NCI-H187 treated with DMSO at 0.1 percent for 48 hours (cell line): ENCODE data around the gene ANKRD50.

Source experiments
- DNase-seq: peaks from one replicate; lab custom pipeline; 2025; lab: John Stamatoyannopoulos, UW

The ANKRD50 gene, protein sequence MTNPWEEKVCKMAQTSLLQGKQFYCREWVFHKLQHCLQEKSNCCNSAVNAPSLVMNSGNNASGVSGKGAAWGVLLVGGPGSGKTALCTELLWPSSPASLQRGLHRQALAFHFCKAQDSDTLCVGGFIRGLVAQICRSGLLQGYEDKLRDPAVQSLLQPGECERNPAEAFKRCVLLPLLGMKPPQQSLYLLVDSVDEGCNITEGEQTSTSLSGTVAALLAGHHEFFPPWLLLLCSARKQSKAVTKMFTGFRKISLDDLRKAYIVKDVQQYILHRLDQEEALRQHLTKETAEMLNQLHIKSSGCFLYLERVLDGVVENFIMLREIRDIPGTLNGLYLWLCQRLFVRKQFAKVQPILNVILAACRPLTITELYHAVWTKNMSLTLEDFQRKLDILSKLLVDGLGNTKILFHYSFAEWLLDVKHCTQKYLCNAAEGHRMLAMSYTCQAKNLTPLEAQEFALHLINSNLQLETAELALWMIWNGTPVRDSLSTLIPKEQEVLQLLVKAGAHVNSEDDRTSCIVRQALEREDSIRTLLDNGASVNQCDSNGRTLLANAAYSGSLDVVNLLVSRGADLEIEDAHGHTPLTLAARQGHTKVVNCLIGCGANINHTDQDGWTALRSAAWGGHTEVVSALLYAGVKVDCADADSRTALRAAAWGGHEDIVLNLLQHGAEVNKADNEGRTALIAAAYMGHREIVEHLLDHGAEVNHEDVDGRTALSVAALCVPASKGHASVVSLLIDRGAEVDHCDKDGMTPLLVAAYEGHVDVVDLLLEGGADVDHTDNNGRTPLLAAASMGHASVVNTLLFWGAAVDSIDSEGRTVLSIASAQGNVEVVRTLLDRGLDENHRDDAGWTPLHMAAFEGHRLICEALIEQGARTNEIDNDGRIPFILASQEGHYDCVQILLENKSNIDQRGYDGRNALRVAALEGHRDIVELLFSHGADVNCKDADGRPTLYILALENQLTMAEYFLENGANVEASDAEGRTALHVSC (N-terminal part only)

DNA sequence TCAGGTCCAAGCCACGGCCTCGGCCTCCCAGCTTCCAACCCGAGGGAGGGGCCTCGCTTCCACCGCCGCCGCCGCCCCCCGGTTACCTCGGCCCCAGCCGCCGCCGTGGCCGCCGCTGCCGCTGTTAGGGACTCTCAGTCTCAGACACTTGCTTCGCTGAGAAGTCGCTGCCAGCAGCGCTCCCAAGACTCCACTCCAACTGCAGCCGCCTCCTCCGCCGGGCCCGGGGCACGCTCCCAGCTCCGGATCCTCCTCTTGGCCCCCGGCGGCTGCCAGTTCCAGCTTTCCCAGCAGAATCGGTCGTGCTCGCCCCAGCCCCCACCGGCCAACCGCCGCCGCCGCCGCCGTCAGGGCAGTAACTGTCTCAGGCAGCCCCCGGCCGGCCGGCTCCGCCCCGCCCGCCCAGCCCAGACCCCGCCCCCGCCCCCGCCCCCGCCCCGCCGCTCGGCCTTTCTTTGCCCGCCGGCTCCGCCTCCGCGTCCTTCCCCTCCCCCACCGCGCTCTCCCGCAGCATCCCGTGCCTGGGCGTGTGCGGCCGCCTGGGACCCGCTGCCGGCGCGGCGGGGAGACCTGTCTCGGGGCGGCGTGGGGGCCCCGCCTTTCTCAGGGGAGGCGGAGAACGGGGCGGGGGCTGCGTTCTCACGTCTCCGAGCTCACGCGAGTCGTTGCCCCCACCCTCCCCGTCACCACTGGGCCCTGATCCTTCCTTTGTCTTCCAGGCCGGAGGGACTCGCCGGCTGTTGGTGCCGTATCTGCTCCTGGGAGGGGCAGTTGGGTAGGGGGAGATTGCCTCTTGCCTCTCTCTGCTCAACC, at the start of gene ANKRD50:
Gene ANKRD50, minus strand, starts transcription at position 361 of the 813 bp plus-strand sequence. CDS start 2,221 bp downstream, outside the sequence.
- peak; percentile 41 for DNase-seq

DNA sequence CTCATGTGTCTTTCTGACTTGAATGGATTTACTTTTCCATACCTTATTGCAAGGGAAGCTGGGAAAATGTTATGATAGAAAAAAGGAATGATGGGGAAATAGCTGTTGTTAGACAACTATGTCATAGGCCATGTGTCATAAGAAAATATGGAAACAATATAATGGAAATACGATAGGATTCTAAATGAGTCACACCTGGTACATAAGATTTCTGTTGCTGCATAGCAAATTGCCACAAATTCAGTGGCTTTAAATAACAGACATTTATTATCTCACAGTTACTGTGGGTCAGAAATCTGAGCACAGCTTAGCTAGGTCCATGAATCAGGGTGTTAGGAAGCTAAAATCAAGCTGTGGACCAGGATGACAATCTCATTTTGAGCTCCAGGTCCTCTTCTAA, 44.6 kb upstream of the ANKRD50 start:
- DNase-seq, result no peak

DNA sequence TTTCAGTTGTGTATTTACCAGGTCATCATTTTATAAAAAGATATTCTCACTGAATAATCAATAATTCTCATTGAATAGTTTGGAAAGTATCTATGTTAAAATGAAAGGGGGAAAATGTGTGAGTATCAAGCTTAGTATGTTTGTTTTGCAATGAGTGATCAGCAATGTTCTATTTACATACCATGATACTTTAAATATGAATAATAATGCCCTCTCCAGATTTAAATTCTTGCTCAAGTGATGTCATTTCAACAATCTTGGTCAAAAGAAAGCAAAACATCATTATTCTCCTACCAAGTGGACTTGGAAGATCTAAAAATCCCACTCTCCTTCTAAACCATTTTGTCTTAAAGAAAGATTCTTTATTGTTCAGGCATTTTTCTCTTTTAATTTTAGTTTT, 42.1 kb upstream of the ANKRD50 start:
- DNase-seq, result no peak

DNA sequence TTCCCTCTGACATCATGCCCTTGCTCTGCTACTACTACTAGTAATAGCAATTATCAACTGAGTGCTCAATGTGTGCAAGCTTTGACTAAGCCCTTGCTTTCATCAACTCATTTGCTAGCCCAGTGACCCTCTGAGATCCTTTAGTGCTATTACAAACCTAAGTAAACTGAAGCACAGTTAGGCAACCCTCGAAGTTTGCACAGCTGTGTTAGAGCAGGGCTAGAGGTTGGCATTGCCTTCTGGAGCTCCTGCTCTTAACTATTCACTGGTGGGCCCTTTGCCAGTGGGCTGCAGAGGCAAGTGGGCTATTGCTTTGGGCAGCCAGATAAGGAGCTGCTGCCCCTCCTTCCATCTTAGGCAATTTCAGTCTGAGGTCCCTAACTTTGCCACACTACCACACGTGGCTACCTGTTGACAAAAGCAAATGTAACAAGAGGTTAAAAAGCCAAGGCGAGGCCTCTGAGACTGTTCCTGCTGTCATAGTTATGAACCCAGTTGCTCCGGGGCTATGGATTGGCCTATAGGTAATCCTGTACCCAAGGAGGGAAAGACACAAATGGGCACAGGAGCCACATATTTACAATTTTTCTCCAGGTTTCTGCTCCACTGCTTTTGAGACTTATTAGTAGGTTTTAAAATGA, 41.5 kb upstream of the ANKRD50 start:
- no peak for DNase-seq

DNA sequence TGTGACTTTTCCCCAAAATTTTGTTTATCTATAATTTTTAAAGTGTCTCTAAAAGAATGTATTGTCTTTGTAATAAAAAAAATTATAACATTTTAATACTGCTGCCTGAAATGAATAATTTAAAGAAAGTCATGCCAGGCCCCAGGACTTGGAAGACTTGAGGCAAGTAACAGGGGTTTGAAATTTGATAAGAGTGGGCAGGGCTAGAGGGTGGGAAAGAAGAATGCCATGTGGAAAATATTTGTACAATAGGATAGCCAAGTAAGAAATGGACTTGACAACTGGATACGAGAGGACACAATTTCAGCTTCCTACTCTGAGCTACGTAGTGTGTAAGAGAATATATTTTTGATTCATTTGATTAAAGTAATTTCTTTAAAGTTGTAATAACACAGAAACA, 36.9 kb upstream of the ANKRD50 start:
- no peak for DNase-seq

DNA sequence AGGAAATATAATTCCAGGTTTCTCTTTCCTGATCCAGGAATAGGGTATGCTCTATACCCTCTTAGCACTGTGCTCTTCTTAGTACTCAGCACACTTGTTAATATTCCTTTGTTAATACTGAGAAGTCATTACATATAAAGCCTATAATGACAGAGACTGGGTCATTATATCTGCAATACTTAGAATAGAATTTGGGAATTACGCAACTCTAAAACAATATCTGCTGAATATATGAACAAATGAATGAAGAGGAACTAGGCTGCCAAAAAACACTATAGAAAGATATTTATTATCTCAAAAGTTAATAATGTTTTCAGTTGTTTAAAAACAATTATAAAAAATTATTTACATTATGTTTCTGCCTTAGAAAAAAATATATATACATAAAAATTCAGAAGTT, 36.4 kb upstream of the ANKRD50 start:
- no peak for DNase-seq

DNA sequence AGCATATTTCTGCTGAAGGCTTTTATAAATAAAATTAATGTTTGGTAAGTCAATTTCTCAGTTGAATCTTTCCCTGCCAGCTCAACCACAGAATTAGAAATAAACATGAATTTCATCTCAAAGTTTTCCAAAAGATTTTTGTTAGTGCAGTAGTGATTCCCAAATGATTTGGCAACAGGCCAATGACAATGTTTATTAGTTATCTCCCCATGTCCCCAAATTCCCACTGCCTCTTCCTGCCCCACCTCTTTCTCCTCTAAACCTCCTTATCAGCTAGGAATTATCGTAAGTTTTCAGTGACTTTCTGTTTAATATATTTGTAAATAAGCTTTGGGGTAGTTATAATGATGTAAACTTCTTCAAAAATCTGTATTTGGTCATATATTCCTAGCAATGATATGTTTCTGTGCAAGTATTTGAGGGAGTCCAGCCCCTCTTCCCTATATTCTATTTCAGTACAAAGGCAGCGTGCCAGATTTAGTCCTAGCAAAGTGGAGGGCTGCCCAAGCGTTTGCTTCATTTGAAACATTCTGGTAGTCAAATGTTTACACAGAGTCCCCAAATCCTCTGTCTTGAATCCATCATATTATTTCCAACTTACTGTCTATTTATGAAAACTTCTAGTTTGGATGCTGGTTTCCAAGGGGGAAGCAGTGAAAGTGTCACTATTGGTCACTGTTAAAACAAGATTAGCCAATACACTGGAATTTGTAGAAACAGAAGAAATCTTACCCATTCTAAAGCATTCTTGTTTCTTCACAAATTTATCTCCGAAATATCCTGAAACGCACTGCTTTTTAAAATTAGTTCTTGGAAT, 33.7 kb upstream of the ANKRD50 start:
- no peak for DNase-seq

DNA sequence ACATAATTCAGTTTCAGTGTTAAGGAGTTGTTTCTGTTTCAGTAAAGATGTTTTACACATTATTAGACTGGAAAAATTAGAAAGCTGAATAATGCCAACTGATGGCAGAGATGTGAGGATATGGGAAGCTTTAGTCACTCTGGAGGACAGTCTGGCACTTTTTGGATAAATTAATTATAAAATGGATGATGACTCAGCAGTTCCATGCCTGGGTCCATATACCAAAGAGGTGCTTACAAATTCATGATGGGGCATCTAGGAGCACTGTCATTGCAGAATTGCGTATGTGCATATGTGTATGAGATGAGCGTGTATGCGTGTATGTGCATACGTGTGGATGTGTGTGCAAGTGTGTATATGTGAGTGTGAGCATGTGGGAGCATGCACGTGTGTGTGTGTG, 31.2 kb upstream of the ANKRD50 start:
- DNase-seq, result no peak

DNA sequence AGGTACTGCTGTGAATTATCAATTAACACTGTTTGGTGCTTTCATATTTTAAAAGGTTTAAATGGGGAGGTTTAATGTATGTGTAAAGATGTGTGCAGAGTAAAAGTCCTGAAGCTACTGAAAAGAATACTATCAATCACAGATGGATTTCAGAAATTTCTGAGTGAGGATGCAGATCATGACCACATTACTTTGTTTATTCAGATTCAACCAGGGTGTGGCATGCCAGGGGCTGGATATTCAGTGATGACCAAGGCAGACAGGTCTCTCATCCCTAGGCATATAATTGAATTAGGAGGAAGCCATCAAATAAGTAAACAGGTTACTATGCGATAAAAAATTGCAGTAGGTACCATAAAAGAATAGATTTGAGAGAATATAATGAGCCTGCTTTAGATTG, 28.0 kb upstream of the ANKRD50 start:
- DNase-seq, result no peak

DNA sequence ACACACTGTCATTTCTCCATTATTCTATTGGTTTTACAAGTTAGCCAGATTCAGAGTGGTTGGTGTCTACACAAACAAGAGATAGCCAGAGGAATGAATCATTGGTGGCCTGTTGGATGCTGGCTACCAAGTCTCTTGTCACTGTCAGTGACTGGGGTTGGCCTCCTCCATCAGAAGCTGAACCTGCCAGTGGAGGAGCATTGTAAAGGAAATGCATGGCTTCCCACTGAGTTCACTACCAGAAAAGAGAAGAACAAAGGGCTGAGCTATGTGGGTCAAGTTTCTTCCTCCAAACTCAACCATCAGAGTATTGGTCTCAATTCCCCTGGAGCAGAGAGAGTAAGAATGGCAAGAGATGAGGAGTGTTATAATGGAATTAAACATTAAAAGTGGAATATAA, 26.5 kb upstream of the ANKRD50 start:
- no peak for DNase-seq

DNA sequence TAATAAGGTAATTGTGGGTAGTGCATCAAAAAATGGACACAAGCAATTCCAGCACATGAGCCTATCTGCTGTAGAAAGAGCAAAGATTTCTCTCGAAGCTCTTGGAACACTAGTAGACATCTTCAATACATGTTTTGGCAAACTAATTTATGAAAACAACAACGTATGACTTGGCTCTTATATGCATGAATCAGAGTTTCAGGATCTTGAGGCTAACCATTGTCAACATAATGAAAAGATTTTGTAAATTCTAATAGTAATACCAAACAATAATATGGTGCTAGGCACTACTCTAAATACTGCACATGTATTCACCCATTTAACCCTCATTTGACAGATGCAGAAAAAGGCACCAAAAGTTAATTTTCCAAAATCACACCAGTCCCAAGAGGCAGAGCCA, 25.1 kb upstream of the ANKRD50 start:
- DNase-seq, result no peak

DNA sequence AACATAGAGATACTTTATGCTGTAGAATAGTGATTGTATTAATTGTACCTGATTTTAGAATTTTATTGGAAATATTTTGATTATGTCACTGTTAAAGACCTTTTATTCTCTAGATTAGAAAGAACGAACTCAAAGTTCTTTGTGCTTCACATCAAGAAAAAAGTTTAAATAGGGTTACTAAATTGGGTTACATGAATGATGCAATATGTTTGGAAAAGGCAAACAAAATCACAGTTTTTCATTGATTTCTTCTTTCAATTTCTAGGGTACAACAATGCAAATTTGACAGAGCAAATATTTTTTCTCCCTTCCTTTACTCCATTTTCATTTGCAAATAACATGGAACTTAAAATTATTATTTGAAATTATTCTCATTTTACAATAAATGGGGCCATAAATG, 24.0 kb upstream of the ANKRD50 start:
- no peak for DNase-seq

DNA sequence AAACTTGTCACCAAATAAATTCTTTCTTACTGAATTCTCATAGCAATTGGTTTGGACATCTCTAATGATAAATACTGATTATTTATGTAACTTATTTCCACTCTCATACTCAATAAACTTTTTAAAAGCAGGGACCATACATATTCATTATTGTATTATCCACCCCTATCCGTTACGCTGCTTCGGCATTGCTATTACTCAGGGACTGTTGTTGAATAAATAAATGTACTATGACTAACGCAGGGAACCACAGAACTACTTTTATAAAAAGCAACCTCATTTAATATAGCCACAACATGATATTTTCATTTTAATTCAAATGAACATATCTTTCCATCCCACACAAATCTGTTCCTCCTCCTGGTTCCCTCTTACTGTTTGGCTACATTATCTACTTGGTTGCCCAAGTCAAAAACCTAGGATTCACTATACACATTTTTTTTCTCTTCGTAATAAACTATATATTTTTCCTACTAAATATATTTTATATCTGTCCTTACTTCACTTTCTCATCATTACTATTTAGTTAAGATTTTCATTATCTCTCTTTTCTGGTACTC, 14.9 kb upstream of the ANKRD50 start:
- DNase-seq, result no peak

DNA sequence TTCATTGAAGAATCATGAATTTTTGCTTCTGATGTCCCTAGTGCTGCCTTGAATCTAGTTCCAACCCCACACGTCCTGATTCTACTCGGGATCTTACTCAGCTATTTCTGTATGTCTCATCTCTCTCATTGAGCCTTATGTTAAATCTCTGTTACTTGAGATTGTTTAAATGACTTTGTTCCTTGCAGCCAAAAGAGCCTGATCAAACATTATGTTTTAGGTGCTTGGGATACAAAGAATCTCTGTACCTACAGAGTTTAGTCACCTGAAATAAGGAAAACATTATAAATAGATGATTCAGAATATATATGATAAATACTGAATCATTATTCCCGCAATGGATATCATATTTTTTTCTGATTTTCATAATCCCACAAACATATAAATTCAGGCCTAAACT, 13.7 kb upstream of the ANKRD50 start:
- DNase-seq, result no peak

DNA sequence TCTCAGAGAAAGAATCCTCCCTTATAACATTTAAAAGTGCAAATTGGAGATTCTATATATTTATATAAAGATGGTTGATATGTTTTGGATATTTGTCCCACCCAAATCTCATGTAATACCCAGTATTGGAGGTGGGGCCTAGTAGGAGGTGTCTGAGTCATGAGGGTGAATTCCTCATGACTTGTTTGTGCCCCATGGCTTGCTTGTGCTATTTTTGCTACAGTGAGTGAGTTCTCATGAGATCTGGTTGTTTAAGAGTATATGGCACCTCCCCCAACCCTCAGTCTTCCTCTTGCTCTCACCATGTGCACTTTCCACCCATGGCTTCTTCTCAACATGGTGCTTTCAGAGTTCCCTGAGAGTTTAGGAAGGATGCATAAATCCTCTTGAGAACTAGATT, 9.5 kb upstream of the ANKRD50 start:
- no peak for DNase-seq

DNA sequence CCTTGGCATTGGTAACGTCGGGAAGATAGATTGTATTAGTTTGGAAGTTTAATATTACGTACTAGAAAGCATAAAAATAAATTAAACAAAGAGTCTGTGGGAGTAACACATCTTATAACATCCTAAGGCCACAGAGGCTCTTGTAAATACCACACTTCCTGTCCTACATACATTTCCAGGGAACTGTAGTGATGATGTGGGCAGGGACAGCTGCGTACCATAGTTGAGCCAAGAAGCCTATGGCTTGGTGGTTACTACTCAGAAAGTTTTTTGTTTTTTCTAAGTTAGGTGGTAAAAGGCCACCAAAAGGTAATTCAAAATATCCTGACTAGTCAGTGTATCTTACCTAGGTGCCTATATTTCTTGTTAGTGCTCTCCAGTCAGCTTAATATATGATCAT, 4.6 kb upstream of the ANKRD50 start:
- DNase-seq, result no peak

DNA sequence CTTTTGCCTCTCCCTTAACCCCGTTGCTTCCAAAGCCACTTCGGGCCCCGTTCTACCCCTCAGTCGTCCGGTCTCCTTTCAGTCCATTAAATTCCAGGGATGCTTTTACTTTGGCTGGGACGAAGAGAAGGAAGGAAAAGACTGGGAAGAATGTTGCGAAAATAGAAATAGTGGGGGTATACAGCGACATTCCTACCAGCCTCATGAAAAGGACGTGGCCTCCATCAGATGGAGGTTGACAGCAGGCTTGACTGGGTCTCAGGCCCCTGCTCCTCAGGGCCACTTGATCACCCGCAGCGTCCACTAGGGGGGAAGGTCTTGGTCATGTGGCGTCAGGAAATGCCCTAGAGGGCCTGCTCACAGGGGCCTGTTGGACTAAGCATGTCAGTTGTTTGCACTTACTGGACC, 657 bp upstream of the ANKRD50 start:
- no peak for DNase-seq

DNA sequence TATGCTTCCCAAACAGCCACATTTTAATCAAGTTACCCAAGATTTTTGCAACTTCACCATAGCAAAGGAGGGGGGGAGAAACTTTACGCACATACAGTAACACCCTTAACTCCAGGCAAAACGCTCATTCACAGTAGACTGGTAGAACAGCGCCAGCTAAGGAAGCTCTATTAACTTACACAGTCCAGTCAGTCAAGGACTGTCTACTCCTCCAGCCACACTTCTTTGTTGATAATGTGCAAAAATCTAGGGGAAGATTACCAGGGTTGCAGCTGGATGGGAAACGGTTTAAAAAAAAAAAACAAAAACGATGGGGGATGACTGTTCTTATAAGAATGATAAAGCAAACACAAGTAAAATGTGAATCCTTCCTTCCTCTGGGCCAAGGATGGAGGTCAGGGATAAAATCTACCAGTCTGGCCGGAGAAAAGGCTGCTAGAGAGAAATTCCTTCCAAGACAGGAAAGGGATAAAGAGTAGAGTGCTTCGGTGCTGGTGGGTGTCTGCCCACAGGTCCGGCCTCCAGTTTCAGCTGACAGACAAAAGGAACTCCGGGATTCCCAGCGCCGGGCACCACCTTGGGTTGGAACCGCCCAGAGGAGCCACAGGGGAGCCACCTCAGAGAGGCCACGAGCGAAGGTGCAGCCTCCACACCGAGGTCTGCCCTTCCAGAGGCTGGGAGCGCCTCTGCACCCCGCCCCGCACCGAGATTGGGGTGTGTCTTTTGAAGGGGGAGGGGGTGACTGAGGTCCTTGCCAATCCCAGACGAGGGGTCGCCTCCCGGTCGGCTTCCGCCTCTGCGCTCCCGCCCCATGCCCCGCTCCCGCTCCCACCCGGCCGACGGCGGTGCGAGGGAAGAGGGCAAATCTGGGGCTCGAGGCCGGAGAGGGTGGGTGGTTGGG, 811 bp downstream of the ANKRD50 start:
- DNase-seq, result no peak

DNA sequence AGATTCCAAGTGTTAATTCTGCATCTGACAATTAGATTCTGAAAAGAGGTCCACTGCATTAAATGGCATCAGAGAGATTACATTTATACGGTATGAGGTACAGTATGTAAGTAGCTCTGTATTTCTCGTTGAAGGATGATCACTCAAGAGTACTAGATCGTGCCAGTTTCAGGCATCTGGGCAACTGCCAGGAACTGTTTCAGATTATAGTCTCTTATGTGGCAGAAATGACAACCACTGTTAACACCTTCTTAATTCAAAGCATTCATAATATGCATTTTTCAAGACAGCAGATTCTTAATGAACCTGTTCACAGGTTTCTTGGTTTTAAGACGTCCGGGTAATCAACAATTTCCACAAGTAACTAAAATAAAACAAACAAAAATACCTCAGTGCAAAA, 1.6 kb downstream of the ANKRD50 start:
- DNase-seq, result no peak
